Naive thymus-derived CD4-positive, alpha-beta T cell (primary cell): ENCODE measurements around the gene MYBPC2. TPM values are rescaled to one million over a fixed set of nuclear protein-coding genes. Genes with fewer than 3 reads are reported as not detected.

Experiments used
- ATAC-seq: fragments of 150-1000 bp; cut with Tn5 transposase; 2 replicates; pipeline ENCODE4 v1.10.0; 2021; ENCODE audit warnings: mild to moderate bottlenecking, moderate library complexity
- CTCF ChIA-PET: fragments of 350-600 bp; sonication (Branson Sonifier 250); formaldehyde crosslinking; loops from one replicate; lab custom pipeline; 2021; ENCODE audit warnings: antibody characterized with exemption; lab: Charles Lee
- POLR2A ChIA-PET: fragments of 350-600 bp; sonication (Branson Sonifier 250); formaldehyde crosslinking; loops from one replicate; lab custom pipeline; 2021; ENCODE audit warnings: antibody characterized with exemption, inconsistent platforms; lab: Charles Lee
- DNase-seq, 9 donors: peaks; one replicate each; pipeline versions ENCODE4 v3.0.0 to v3.0.0-alpha.2; 2020 to 2022; ENCODE audit warnings: mixed read lengths in 1 of 9
- H3K27ac ChIP-seq: one replicate; pipeline ENCODE4 v1.7.0; 2013; ENCODE audit warnings: mild to moderate bottlenecking, low read depth, low read length, moderate library complexity
- H3K27me3 ChIP-seq, 2 donors: one replicate each; pipeline ENCODE4 v1.7.0; 2013; ENCODE audit warnings: low read length in 2 of 2, mild to moderate bottlenecking in 2 of 2, moderate library complexity in 2 of 2; ENCODE audit not compliant: control insufficient read depth in 2 of 2, insufficient read depth in 2 of 2
- H3K36me3 ChIP-seq, 3 experiments: 1 replicate in 2 of 3; 2 replicates in 1 of 3; pipeline ENCODE4 v1.7.0; 2013; ENCODE audit warnings: low read length in 3 of 3, mild to moderate bottlenecking in 3 of 3, moderate library complexity in 1 of 3; ENCODE audit not compliant: insufficient read depth in 3 of 3, control insufficient read depth in 2 of 3
- H3K4me1 ChIP-seq, 2 donors: one replicate each; pipeline ENCODE4 v1.7.0; 2013; ENCODE audit warnings: low read length in 2 of 2, mild to moderate bottlenecking in 2 of 2, moderate library complexity in 1 of 2; ENCODE audit not compliant: control insufficient read depth in 2 of 2, insufficient read depth in 2 of 2
- H3K4me3 ChIP-seq: 2 replicates; pipeline ENCODE4 v1.7.0; 2013; ENCODE audit warnings: mild to moderate bottlenecking, low read length
- H3K9me3 ChIP-seq, 3 experiments: 1 replicate in 2 of 3; 2 replicates in 1 of 3; pipeline ENCODE4 v1.7.0; 2013; ENCODE audit warnings: low read length in 3 of 3; ENCODE audit not compliant: control insufficient read depth in 2 of 3
- H3K27ac Mint-ChIP-seq, 9 donors: one replicate each; pipeline ENCODE4 v1.8.0; 2020 to 2022; ENCODE audit warnings: mixed read lengths in 9 of 9, mild to moderate bottlenecking in 8 of 9, moderate library complexity in 5 of 9, inconsistent platforms in 2 of 9
- H3K27me3 Mint-ChIP-seq, 5 donors: one replicate each; pipeline ENCODE4 v1.8.0; 2021 to 2022; ENCODE audit warnings: mixed read lengths in 5 of 5, mild to moderate bottlenecking in 1 of 5
- H3K36me3 Mint-ChIP-seq, 5 donors: one replicate each; pipeline ENCODE4 v1.8.0; 2020 to 2022; ENCODE audit warnings: mixed read lengths in 5 of 5, mild to moderate bottlenecking in 3 of 5, inconsistent platforms in 1 of 5
- H3K4me1 Mint-ChIP-seq, 7 donors: one replicate each; pipeline ENCODE4 v1.8.0; 2020 to 2022; ENCODE audit warnings: mixed read lengths in 7 of 7, mild to moderate bottlenecking in 3 of 7, inconsistent platforms in 1 of 7
- H3K4me3 Mint-ChIP-seq, 10 donors: one replicate each; pipeline ENCODE4 v1.8.0; 2020 to 2022; ENCODE audit warnings: mild to moderate bottlenecking in 10 of 10, mixed read lengths in 10 of 10, moderate library complexity in 6 of 10, inconsistent platforms in 2 of 10
- H3K9me3 Mint-ChIP-seq, 11 donors: one replicate each; pipeline ENCODE4 v1.8.0; 2020 to 2022; ENCODE audit warnings: mixed read lengths in 11 of 11, mild to moderate bottlenecking in 4 of 11, inconsistent platforms in 1 of 11, moderate library complexity in 1 of 11
- intact Hi-C, 2 donors: fragments of 100-400 bp; cut with micrococcal nuclease; formaldehyde crosslinking; loops; one replicate each; pipeline ENCODE4 v1.15.1; 2023
- polyA plus RNA-seq, 2 donors: library from polyadenylated mRNA; unstranded; fragments of 300-500 nt; fragmentation: Illumina TruSeq; gene quantifications; one replicate each; pipeline ENCODE4 v1.2.3, GENCODE V29; 2021
- total RNA-seq, 6 experiments: library from RNA in 5 of 6; stranded (reverse) in 5 of 6; gene quantifications; 1 replicate in 5 of 6; 2 replicates in 1 of 6; pipeline ENCODE4 v1.2.3 and lab custom pipeline; 2021 to 2026

Gene MYBPC2
- under 1 TPM in 2 of 5 experiments, not detected in 3; 0.39 to 0.92 TPM for total RNA-seq
- not detected for polyA plus RNA-seq
- not detected for total RNA-seq (lab: John Stamatoyannopoulos, UW)

DNA sequence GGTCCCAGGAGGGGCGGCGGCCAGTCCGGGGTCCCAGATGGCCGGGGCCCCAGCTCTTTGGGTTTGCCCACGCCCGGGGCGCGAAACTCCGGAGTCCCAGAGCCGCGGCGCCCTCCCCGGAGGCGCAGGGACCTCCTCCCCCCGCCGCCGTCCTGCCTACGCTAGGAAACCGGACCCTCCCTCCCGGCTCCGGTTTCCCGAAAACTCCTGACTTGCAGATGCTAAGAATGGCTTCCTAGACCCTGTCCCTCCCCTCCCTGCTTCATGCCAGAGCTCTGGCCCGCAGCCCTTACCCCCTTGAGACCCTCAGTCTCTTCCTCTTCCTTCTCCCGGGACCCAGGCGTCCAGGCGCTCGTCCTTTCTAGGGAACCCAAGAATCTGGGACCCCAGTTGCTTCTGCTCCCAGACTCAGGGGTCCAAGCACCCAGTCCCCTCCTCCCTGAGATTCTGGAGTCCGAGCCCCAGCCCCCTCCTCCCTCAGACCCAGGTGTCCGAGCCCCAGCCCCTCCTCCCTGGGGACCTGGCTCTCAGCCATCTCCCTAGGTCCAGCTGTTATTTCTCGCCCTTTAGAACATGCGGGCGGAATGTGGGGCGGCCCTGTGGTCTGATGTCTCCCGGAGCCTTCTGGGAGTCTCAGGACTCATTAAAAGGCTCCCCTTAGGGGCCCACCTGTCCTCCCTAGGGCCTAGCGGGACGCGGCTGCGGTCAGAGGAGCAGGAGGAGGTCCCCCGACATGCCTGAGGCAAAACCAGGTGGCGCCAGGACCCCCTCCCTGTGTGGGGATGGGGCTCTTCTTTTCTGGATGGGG, at the start of gene MYBPC2:
TSS of gene MYBPC2 (plus strand) at position 672 of the 808 bp plus-strand sequence. CDS start at position 734, 62 bp downstream.
- Histone ChIP-seq H3K9me3 (no peaks in the 10 kb centered on the region), H3K4me3 (peak within 1 kb of the TSS; percentile 61), H3K4me1 (peaks cover 0 to 12% of the 10 kb centered on the region in 2 donors), H3K36me3 (no peaks in the 10 kb centered on the region), H3K27ac (peak within 1 kb of the TSS; percentile 73), H3K27me3 (no peaks in the 10 kb centered on the region)
- POLR2A ChIA-PET: interaction anchor here (1.4 kb wide), 1 partner anchor 57 kb away, joined by 3 read pairs; the partner anchor contains the start of gene NR1H2
- Mint-ChIP-seq H3K27me3 (peaks cover 0 to 19% (median 12%) of the 10 kb centered on the region in 5 donors), H3K4me1 (peaks cover 0 to 23% (median 16%) of the 10 kb centered on the region in 7 donors), H3K27ac (peak within 1 kb of the TSS; percentile 61 to 94 (median 89)), H3K9me3 (no peaks in the 10 kb centered on the region), H3K36me3 (no peaks in the 10 kb centered on the region), H3K4me3 (peak within 1 kb of the TSS; percentile 87 to 100 (median 92))
- CTCF ChIA-PET: interaction anchor here (0.6 kb wide), 1 partner anchor 66 kb away, joined by 6 read pairs; no protein-coding TSS in a partner anchor
- DNase-seq: peak in 1 of 9 donors; percentile 36
- no peak for ATAC-seq
- intact Hi-C loops: loop anchor here in 1 of 2 donors (5.0 kb wide), 1 partner anchor 50 kb away; the partner anchor contains the start of gene POLD1

GRCh38 chr19:50383001-50383851, 49.5 kb upstream of the MYBPC2 start:
- peak overlapping the region; percentile 70 for H3K27ac ChIP-seq
- peak overlapping the region; percentile 55 for H3K4me3 ChIP-seq
- ChIA-PET CTCF (interaction anchor here (0.7 to 1.0 kb wide), 2 partner anchors 8 to 787 kb away, joined by 4 to 6 read pairs; no protein-coding TSS in a partner anchor), POLR2A (interaction anchor here (1.0 to 2.0 kb wide), 7 partner anchors 8 to 422 kb away, joined by 3 to 11 read pairs (median 6); partner anchors contain the start of genes JOSD2 and NR1H2)
- H3K36me3 Mint-ChIP-seq: peaks cover 11 to 26% (median 14%) of the 10 kb centered on the region in 5 donors
- H3K27ac Mint-ChIP-seq: peak overlapping the region; percentile 80 to 97 (median 94)
- DNase-seq: peak in 1 of 9 donors; percentile 21
- intact Hi-C loops: loop anchor here (5.0 to 10.0 kb wide), 3 partner anchors 49 to 982 kb away; partner anchors contain the start of genes CLDND2 (in 1 of the 2), CLEC11A (in 1 of the 2), ETFB (in 1 of the 2) and MYBPC2 (in 1 of the 2)
- H3K4me3 Mint-ChIP-seq: peak overlapping the region; percentile 91 to 99 (median 94)
- no peaks in the 10 kb centered on the region for H3K9me3 ChIP-seq
- peaks cover 16 to 49% (median 36%) of the 10 kb centered on the region in 7 donors for H3K4me1 Mint-ChIP-seq
- H3K4me1 ChIP-seq: peaks cover 3 to 7% of the 10 kb centered on the region in 2 donors
- no peaks in the 10 kb centered on the region for H3K27me3 ChIP-seq
- H3K27me3 Mint-ChIP-seq: no peaks in the 10 kb centered on the region
- ATAC-seq: peak; percentile 19
- peaks cover 0 to 55% (median 25%) of the 10 kb centered on the region in 3 experiments for H3K36me3 ChIP-seq
- peaks cover 0 to 8% (median 0%) of the 10 kb centered on the region in 11 donors for H3K9me3 Mint-ChIP-seq

GRCh38 chr19:50383852-50384684, 48.6 kb upstream of the MYBPC2 start, which contains the start of gene POLD1:
TSS of gene POLD1 (plus strand) at chr19:50384347. CDS start at chr19:50398852, 14,505 bp downstream.
- peaks cover 3 to 7% of the 10 kb centered on the region in 2 donors for H3K4me1 ChIP-seq
- no peaks in the 10 kb centered on the region for H3K27me3 ChIP-seq
- peaks cover 0 to 47% (median 18%) of the 10 kb centered on the region in 3 experiments for H3K36me3 ChIP-seq
- peaks cover 0 to 8% (median 0%) of the 10 kb centered on the region in 11 donors for H3K9me3 Mint-ChIP-seq
- ATAC-seq: peak; percentile 96
- ChIA-PET CTCF (interaction anchor here (0.7 to 1.0 kb wide), 2 partner anchors 9 to 786 kb away, joined by 4 to 6 read pairs; no protein-coding TSS in a partner anchor), POLR2A (interaction anchor here (1.0 to 2.0 kb wide), 8 partner anchors 9 to 421 kb away, joined by 3 to 11 read pairs (median 5); partner anchors contain the start of genes JOSD2 and NR1H2)
- H3K27ac Mint-ChIP-seq: peak within 1 kb of the TSS; percentile 80 to 97 (median 94)
- H3K4me3 Mint-ChIP-seq: peak within 1 kb of the TSS; percentile 91 to 99 (median 94)
- intact Hi-C loops: loop anchor here (1.0 to 10.0 kb wide), 17 partner anchors 8 to 981 kb away; partner anchors contain the start of genes NR1H2 (in 2 of the 2), CLDND2 (in 1 of the 2), CLEC11A (in 1 of the 2) and CTU1 (in 1 of the 2)
- peak; percentile 98 to 100 (median 99) for DNase-seq
- H3K9me3 ChIP-seq: no peaks in the 10 kb centered on the region
- H3K27ac ChIP-seq: peak within 1 kb of the TSS; percentile 75
- peaks cover 9 to 23% (median 16%) of the 10 kb centered on the region in 5 donors for H3K36me3 Mint-ChIP-seq
- peaks cover 16 to 51% (median 35%) of the 10 kb centered on the region in 7 donors for H3K4me1 Mint-ChIP-seq
- H3K27me3 Mint-ChIP-seq: no peaks in the 10 kb centered on the region
- H3K4me3 ChIP-seq: peak within 1 kb of the TSS; percentile 74

- Mint-ChIP-seq H3K9me3 (peaks cover 0 to 8% (median 0%) of the 10 kb centered on the region in 11 donors), H3K27ac (peak overlapping the region in 8 of 9 donors; percentile 83 to 97 (median 94)), H3K4me1 (peaks cover 16 to 42% (median 31%) of the 10 kb centered on the region in 7 donors), H3K27me3 (no peaks in the 10 kb centered on the region), H3K36me3 (peaks cover 2 to 15% (median 11%) of the 10 kb centered on the region in 5 donors), H3K4me3 (peak overlapping the region; percentile 91 to 99 (median 94))
- H3K4me1 ChIP-seq: peaks cover 3 to 7% of the 10 kb centered on the region in 2 donors
- POLR2A ChIA-PET: interaction anchor here (1.0 to 2.0 kb wide), 8 partner anchors 9 to 126 kb away, joined by 3 to 11 read pairs (median 6); partner anchors contain the start of genes JOSD2 and NR1H2
- peak overlapping the region; percentile 74 for H3K4me3 ChIP-seq
- CTCF ChIA-PET: no interaction called here
- H3K27ac ChIP-seq: peak overlapping the region; percentile 75
- H3K36me3 ChIP-seq: peaks cover 0 to 38% (median 9%) of the 10 kb centered on the region in 3 experiments
- H3K27me3 ChIP-seq: no peaks in the 10 kb centered on the region
- DNase-seq: peak in 1 of 9 donors; percentile 21
- ATAC-seq: no peak
- intact Hi-C loops: loop anchor here (1.0 to 10.0 kb wide), 17 partner anchors 9 to 980 kb away; partner anchors contain the start of genes NR1H2 (in 2 of the 2), CLDND2 (in 1 of the 2), CLEC11A (in 1 of the 2) and CTU1 (in 1 of the 2)
- no peaks in the 10 kb centered on the region for H3K9me3 ChIP-seq
These were observed 47.8 kb upstream of the MYBPC2 start for GRCh38 chr19:50384685-50385535.
